ENCODE data around the gene TOR4A. TPM values are rescaled to one million over a fixed set of nuclear protein-coding genes. Genes with fewer than 3 reads are reported as not detected.

The TOR4A gene
- total and polyA plus RNA-seq, 10 of the 15 experiments (the other 5 are each of a cell fraction or from before 2014, with no cell fraction given): 2.0 to 19.9 (median 3.7) TPM

- TF ChIP-seq, protein P1, sequence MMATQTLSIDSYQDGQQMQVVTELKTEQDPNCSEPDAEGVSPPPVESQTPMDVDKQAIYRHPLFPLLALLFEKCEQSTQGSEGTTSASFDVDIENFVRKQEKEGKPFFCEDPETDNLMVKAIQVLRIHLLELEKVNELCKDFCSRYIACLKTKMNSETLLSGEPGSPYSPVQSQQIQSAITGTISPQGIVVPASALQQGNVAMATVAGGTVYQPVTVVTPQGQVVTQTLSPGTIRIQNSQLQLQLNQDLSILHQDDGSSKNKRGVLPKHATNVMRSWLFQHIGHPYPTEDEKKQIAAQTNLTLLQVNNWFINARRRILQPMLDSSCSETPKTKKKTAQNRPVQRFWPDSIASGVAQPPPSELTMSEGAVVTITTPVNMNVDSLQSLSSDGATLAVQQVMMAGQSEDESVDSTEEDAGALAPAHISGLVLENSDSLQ (IDR thresholded peaks at IDR 0.05): no peak
- TF ChIP-seq, protein P2, sequence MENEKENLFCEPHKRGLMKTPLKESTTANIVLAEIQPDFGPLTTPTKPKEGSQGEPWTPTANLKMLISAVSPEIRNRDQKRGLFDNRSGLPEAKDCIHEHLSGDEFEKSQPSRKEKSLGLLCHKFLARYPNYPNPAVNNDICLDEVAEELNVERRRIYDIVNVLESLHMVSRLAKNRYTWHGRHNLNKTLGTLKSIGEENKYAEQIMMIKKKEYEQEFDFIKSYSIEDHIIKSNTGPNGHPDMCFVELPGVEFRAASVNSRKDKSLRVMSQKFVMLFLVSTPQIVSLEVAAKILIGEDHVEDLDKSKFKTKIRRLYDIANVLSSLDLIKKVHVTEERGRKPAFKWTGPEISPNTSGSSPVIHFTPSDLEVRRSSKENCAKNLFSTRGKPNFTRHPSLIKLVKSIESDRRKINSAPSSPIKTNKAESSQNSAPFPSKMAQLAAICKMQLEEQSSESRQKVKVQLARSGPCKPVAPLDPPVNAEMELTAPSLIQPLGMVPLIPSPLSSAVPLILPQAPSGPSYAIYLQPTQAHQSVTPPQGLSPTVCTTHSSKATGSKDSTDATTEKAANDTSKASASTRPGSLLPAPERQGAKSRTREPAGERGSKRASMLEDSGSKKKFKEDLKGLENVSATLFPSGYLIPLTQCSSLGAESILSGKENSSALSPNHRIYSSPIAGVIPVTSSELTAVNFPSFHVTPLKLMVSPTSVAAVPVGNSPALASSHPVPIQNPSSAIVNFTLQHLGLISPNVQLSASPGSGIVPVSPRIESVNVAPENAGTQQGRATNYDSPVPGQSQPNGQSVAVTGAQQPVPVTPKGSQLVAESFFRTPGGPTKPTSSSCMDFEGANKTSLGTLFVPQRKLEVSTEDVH (IDR thresholded peaks at IDR 0.05; ENCODE audit: low read depth, partially characterized antibody): no peak
- no peak for TF ChIP-seq NFYB (IDR thresholded peaks at IDR 0.05; ENCODE audit: insufficient read depth, low read depth, low read length)
- TF ChIP-seq IRF5 (IDR thresholded peaks at IDR 0.05; ENCODE audit: borderline replicate concordance): no peak
- TF ChIP-seq STAT1 (conservative IDR thresholded peaks at IDR 0.05): no peak
Observed at GRCh38 chr9:137293094-137293481, 15.6 kb downstream of the TOR4A start (continued).

Measured in GM12878 (cell line).